ENCODE measurements around the gene SLC50A1. TPM values are rescaled to one million over a fixed set of nuclear protein-coding genes. Genes with fewer than 3 reads are reported as not detected.

SLC50A1 gene
- total RNA-seq, 6 experiments from 2014 or later = 23.5 to 36.4 (median 29.5) TPM

DNA sequence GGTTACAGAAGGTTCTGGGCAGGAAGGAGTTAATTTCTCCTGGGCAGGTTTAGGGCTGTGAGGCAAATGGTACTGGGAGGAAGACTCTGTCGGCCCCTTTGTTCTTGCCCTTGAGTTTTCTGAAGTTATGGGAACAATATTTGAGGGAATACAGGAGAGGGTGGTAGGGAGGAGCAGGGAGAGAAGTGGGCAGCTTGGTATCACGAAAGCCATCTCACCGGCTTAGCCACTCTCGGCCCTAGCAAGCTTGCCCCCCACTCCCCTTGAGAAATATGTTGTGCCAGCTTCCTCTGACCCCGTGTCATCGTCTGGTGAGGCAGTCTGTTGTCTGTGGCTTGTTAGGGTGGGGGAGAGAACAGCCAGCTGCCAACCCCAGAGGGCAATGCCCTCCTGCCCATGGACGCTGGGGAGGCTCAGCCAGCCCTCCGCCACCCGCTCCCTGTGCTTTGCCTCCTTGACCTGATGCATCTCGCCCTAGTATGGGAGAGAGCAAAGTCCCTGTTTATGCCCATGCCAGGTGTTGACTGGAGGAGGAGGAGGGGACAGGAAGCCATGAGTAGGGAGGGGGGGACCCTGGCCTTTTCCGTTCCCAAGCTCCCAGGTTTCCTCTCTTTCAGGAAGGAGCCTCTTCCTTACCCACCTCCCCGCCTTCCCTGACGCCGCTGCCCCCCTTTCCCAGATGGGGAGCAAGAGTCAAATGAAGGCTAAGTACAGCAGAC is 6.7 kb upstream of the SLC50A1 start:
- TF ChIP-seq, protein P1, sequence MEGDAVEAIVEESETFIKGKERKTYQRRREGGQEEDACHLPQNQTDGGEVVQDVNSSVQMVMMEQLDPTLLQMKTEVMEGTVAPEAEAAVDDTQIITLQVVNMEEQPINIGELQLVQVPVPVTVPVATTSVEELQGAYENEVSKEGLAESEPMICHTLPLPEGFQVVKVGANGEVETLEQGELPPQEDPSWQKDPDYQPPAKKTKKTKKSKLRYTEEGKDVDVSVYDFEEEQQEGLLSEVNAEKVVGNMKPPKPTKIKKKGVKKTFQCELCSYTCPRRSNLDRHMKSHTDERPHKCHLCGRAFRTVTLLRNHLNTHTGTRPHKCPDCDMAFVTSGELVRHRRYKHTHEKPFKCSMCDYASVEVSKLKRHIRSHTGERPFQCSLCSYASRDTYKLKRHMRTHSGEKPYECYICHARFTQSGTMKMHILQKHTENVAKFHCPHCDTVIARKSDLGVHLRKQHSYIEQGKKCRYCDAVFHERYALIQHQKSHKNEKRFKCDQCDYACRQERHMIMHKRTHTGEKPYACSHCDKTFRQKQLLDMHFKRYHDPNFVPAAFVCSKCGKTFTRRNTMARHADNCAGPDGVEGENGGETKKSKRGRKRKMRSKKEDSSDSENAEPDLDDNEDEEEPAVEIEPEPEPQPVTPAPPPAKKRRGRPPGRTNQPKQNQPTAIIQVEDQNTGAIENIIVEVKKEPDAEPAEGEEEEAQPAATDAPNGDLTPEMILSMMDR (IDR thresholded peaks at IDR 0.05) = no peak
- H3K4me3 Mint-ChIP-seq = no peak overlapping the region
- H3K4me1 Mint-ChIP-seq (ENCODE audit: low read depth) = peaks cover 34% of the 10 kb centered on the region
- H3K36me3 Mint-ChIP-seq (ENCODE audit: low read depth) = no peaks in the 10 kb centered on the region
- no peak overlapping the region for H3K27ac Mint-ChIP-seq
- peaks cover 44% of the 10 kb centered on the region for H3K27me3 Mint-ChIP-seq (ENCODE audit: insufficient read depth)
- DNase-seq = no peak
- no peaks in the 10 kb centered on the region for H3K9me3 Mint-ChIP-seq

DNA sequence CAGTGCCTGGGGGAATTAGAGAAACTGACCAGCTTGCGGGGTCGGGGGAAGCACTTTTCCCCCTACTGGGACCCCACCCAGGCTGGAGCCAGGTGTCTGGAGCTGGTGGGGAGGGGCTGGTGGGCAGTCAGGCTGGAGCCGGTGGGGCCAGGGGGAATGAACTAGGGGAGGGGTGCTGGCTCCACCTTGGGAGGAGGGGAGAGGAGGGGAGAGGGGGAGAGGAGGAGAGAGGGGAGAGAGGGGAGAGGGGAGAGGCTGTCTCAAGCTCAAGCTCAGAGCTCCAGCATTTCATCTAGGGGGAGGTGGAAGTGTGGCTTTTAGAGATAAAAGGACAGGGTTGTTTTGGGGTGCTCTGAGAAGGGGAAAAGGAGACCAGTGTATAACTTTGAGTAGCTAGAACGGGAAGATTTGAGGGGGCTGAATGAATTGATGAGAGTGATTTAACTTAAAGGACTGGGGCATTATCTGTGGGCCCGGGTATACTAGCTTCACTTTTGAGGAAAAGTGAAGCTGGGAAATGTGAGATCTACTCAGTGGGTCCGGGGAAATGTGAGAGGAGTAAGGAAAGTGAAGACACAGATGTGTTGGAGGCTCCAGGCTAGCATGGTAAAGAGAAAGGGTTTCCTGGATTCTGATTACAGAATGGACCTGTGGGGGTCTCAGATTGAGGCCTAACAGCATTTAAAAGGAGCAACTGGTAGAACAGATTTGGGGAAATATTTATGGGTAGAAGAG is 5.2 kb upstream of the SLC50A1 start:
- H3K27ac Mint-ChIP-seq = no peak overlapping the region
- no peaks in the 10 kb centered on the region for H3K9me3 Mint-ChIP-seq
- no peak overlapping the region for H3K4me3 Mint-ChIP-seq
- peaks cover 35% of the 10 kb centered on the region for H3K27me3 Mint-ChIP-seq (ENCODE audit: insufficient read depth)
- DNase-seq = no peak
- TF ChIP-seq, protein P1 (IDR thresholded peaks at IDR 0.05) = no peak
- no peaks in the 10 kb centered on the region for H3K36me3 Mint-ChIP-seq (ENCODE audit: low read depth)
- H3K4me1 Mint-ChIP-seq (ENCODE audit: low read depth) = peaks cover 39% of the 10 kb centered on the region

DNA sequence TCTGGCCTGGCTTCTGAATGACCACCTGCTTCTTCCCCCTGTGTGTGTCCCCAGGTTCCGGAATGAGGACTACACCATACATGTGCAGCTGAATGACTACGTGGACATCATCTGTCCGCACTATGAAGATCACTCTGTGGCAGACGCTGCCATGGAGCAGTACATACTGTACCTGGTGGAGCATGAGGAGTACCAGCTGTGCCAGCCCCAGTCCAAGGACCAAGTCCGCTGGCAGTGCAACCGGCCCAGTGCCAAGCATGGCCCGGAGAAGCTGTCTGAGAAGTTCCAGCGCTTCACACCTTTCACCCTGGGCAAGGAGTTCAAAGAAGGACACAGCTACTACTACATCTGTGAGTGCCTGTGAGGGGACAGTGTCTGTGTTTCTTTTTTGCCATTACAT is 4.4 kb upstream of the SLC50A1 start:
- TF ChIP-seq, protein P1 (IDR thresholded peaks at IDR 0.05) = no peak
- DNase-seq = no peak
- Mint-ChIP-seq H3K9me3 (no peaks in the 10 kb centered on the region), H3K4me3 (no peak overlapping the region), H3K36me3 (ENCODE audit: low read depth) (no peaks in the 10 kb centered on the region), H3K27ac (no peak overlapping the region), H3K27me3 (ENCODE audit: insufficient read depth) (peaks cover 30% of the 10 kb centered on the region), H3K4me1 (ENCODE audit: low read depth) (peaks cover 39% of the 10 kb centered on the region)

DNA sequence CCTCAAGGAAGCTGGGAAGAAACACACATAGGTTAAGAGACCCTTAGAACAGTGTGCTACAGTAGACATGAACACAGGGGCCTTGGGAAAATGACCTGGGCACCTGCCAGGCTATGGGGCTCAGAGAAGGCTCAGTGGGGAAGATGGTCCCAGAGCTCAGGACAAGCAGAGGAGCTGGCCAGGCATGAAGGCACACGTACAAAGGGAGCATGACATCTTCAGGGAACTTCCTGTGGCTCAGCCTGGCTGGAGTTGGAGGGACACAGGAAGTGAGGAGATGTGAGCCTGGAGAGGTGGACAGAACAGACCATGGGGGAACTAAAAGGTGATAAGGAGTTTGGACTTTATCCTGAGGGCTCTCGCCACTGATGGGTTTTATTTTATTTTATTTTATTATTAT is 3.8 kb upstream of the SLC50A1 start:
- no peak overlapping the region for H3K4me3 Mint-ChIP-seq
- H3K27ac Mint-ChIP-seq = no peak overlapping the region
- DNase-seq = no peak
- H3K4me1 Mint-ChIP-seq (ENCODE audit: low read depth) = peaks cover 36% of the 10 kb centered on the region
- TF ChIP-seq, protein P1 (IDR thresholded peaks at IDR 0.05) = no peak
- H3K9me3 Mint-ChIP-seq = no peaks in the 10 kb centered on the region
- H3K36me3 Mint-ChIP-seq (ENCODE audit: low read depth) = no peaks in the 10 kb centered on the region
- peaks cover 26% of the 10 kb centered on the region for H3K27me3 Mint-ChIP-seq (ENCODE audit: insufficient read depth)

DNA sequence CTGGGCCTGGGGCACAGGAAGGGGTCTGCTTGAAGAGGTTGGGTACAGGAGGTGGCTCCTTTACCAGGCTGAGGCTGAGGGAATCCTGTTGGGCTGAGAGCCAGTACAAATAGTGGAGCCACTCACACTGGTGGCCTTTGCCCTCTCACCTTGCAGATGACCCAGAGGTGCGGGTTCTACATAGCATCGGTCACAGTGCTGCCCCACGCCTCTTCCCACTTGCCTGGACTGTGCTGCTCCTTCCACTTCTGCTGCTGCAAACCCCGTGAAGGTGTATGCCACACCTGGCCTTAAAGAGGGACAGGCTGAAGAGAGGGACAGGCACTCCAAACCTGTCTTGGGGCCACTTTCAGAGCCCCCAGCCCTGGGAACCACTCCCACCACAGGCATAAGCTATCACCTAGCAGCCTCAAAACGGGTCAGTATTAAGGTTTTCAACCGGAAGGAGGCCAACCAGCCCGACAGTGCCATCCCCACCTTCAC is 1.8 kb upstream of the SLC50A1 start:
- Mint-ChIP-seq H3K36me3 (ENCODE audit: low read depth) (peaks cover 13% of the 10 kb centered on the region), H3K4me3 (no peak overlapping the region), H3K27ac (no peak overlapping the region), H3K9me3 (no peaks in the 10 kb centered on the region), H3K27me3 (ENCODE audit: insufficient read depth) (peaks cover 8% of the 10 kb centered on the region), H3K4me1 (ENCODE audit: low read depth) (peaks cover 42% of the 10 kb centered on the region)
- TF ChIP-seq, protein P1 (IDR thresholded peaks at IDR 0.05) = no peak
- no peak for DNase-seq

Data from HFFc6 (cell line).